RPMI7951 (cell line): ENCODE data around the gene CCZ1B. TPM values are rescaled to one million over a fixed set of nuclear protein-coding genes. Genes with fewer than 3 reads are reported as not detected.
"Not testable (repeated sequence)": the region's sequence is repeated elsewhere in the genome, so short reads cannot be mapped to it uniquely, and the experiment has no call there.

Source experiments
- DNase-seq: peaks from one replicate; pipeline ENCODE4 v3.0.0-alpha.2; 2012; ENCODE audit warnings: low read depth
- total RNA-seq: library from RNA; depleted of rRNA; stranded (reverse); fragments of >200 nt; shearing (Covaris generic); gene quantifications from 2 replicates; pipeline ENCODE4 v1.2.3, GENCODE V29; 2014; rRNA removed

The CCZ1B gene
- 34.9 and 45.2 TPM in 2 replicates for total RNA-seq

DNA sequence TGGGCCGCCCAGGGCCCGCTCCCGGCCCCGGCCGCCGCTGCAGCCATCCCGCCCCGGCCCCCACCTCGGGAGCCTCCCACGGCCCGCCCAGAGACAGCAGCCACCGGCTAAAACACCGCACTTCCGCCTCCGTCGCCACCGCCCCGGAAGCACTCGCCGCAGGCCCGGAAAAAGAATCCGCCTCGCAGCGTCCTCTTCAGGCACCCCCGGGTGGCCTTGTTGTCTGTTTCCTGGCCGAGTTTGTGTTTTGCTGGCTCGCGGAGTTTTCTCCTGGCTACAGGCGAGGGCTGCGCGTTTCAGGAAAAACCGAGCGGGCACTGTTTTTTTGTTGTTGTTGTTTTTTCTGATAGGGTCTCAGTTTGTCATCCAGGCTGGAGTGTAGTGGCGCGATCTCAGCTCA lies at the start of gene CCZ1B:
Gene CCZ1B, minus strand, starts transcription at position 125 of the 400 bp plus-strand sequence. Its CDS starts 78 bp downstream, at position 47.
- peak; percentile 75 for DNase-seq

DNA sequence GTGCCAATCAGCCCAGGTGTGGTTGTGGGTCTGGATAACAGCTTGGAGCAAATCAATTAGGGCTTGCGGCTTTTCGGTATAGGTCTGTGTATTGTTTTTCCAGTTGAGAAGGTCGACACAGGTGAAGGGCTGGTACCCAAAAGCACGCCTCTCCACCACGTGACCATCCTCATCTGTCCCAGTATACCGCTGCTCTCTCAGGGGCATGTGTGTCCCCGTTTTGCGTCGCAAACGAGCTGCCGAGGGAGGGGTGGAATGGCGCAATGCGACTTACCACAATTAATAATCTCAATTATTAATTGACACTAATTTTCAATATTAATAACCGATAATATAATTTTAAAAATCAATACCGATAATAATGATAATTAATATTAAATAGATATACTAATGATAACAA lies 48.9 kb upstream of the CCZ1B start:
- DNase-seq = not testable (repeated sequence)

DNA sequence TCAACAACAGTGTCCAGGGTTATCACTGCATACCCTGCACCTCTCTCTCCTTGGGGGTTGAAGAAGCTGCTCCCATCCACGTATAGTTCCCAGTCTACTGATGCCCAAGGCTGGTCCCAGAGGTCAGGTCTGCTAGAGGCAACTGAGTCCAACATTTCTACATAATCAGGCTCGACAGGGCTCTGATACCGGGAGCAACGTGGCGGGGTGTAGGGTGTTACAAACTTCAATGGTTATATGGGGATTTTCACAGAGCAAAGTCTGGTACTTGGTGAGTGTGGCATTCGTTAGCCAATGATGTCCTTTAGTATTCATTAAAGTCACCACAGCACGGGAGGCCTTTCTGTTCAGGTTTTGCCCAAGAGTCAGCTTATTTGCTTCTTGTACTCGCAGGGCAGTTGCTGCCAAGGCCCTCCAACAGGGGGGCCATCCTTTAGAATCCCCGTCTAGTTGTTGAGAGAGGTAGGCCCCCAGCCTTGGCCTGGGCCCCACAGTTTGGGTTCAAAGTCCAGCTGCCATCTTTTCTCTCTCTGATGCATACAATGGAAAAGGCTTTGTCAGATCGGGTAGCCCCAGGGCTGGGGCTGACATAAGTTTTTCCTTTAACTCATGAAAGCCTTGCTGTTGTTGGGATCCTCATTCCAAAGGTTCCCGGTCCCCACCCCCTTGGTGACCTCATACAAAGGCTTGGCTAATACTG lies 46.3 kb upstream of the CCZ1B start:
- not testable (repeated sequence) for DNase-seq

DNA sequence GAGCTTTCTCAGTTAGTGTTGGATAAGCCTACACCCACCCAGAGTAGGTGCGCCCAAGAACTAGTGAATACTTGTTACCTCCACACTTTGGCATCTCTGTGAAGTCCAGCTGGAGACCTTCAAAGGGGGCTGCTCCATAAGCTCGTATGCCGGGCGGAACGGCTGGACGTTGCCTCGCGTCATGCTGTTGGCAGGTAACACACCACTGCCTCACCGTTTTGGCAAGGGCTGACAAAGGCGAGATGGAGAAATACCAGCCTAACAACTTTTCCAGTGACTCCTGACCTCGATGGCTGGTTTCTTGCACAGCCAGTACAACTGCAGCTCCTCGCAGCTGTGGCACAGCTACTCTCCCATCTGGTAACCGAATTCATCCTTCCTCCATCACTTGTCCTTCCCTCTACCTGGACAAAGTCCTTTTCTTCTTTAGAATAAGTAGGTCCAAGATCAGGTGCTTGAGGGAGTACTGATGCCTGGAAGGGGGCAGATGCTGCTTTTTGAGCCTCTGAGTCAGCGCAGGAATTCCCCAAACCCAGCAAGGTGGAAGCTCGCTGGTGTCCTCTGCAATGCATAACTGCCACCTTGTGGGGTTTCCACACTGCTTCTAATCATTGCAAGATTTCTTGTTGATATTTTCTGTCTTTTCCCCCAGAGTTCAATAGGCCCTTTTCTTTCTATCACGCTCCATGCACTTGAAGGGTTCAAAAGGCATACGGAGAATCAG lies 45.5 kb upstream of the CCZ1B start:
- not testable (repeated sequence) for DNase-seq

DNA sequence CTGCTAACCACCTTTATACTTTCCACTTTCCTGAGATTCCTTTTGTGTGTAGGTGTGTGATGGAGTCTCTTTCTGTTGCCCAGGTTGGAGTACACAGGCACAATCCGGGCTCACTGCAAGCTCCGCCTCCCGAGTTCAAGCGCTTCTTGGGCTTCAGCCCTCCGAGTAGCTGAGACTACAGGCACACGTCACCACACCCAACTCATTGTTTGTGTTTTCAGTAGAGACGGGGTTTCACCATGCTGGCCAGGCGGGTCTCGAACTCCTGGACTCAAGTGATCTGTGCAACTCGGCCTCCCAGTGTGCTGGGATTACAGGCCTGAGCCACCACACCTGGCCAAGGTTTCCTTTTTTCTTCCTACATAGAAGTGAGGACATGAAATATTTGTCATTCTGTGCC lies 38.7 kb upstream of the CCZ1B start:
- DNase-seq = not testable (repeated sequence)

DNA sequence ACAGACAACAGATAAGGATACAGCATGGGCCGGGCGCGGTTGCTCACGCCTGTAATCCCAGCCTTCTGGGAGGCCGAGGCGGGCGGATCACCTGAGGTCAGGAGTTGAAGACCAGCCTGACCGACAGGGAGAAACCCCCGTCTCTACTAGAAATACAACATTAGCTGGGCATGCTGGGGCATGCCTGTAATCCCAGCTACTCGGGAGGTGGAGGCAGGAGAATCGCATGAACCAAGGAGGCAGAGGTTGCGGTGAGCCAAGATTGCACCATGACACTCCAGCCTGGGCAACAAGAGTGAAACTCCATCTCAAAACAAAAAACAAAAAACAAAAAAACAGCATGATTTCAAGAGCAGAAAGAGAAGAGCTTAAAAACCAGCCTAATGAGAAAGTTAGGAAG lies 38.1 kb upstream of the CCZ1B start:
- DNase-seq = not testable (repeated sequence)

DNA sequence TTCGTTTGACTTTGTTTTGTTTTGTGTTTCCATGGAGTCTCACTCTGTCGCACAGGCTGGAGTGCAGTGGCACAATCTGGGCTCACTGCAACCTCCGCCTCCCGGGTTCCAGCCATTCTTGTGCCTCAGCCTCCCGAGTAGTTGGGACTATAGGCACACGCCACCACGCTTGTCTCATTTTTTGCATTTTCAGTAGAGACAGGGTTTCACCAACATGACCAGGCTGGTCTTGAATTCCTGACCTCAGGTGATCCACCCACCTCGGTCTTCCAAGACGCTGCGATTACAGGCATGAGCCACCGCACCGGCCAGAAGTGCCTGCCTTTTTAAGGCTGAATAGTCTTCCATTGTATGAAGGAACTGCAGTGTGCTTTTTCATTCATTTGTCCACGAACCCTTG lies 36.8 kb upstream of the CCZ1B start:
- not testable (repeated sequence) for DNase-seq

DNA sequence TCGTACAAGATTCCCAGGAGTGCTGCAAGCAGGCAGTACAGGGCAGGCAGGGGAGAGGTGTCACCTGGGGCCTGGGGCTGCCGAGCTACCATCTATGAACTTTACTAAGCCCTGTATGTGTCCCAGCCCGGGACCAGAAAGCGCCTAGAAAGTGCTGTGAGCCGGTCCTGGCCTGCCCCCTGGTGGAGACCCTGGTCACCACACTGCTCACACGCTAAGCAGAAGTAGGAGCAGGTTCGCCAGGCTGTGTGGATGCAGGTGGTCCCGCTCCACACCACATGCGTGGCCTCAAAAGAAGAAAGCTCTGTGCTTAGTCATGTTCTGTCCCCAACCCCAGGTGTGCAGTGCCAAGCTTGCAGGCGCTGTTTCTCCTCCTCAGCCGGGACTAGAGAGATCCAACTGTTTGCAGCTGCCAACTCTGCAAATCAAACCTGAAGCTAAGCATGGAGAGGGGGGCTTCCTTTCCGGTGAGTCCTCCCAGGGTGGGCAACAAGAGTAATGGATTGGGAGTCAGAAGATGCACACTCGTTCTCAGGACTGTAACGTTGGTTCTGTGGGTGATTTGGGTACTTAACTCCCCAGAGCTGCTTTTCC lies 31.7 kb upstream of the CCZ1B start:
- DNase-seq = peak; percentile 38

DNA sequence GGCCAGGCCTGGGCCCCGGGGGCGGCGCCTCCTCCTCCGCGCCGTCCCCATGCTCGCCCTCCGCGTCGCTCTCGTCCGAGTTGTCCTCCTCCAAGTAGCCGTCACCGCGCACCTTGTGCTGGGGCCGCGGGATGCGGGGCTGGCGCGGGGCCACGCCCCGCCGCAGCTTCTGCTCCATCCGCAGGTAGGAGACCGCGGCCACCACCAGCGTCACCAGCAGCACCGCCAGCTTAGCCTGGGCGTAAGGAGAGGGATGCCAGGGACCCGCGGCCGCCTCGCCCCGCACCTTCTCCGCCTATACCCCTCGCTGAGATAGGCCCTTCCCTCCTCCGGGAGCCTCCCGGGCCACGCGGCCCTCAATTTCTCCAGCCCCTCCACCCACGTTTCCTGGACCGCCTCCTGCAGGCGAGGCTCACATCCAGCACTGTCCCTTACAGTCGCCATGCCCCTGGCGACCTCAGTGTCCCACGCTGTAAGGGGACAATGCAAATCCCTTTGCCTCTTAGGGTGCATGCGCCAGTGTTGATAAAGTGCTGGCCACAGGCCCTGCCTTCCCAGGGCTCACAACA lies 29.6 kb upstream of the CCZ1B start:
- DNase-seq = not testable (repeated sequence)

DNA sequence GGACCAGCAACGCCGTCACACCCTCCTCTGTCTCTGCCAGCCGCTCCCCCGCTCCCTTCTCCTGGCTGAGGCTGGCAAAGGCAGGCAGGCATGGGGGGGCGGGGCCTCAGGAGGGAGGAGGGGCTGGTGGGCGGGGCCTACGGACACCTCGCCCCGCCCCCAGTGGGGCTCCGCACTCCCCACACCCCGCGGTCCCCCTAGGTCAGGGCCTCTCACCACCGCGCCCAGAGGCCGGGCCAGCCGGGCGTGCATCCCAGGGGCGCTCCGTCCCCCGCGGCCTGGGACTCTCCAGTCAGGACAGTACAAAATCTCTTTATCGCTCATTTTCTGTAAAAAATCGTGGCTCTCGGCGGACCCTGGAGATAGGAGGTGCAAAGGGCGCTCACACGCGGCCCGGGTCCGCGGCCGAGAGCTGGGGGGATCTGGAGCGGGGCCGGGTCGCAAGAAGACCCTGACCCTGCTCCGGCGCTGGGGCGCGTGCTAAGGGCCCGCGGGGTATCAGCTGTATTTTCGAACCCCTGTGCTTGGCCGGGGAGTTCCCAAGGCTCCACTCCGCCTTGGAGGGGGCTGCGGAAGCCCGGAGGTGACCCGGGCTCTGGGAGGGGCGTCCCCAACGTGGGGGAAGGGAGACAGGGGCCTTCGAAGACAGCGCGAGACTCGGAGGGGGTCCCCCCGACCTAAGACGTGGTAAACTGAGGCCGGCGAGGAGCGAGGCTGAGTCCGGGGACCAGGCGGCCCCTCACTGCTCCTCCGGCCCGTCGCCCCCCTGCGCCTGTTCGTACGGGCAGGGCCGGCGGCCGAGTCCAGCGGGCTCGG lies 28.9 kb upstream of the CCZ1B start:
- DNase-seq = not testable (repeated sequence)

DNA sequence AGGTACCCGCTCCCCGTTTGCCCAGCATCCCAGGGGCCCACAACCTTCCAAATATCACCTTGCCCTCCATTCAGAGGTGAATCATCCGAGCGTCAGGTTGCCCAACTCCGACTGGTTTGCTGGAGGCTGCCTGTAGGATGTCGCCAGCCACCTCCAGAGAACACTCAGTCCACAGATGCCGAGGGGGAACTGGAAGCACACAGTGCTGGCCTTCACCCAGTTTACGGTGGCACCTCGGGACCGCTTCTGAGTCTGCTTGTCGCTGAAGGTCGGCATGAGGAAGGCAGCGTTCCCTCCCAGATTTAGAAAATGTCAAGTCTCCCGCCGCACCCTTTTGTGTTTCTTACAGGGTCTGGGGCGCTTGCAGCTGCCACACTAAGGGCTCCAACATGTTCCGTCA lies 27.6 kb upstream of the CCZ1B start:
- DNase-seq = not testable (repeated sequence)

DNA sequence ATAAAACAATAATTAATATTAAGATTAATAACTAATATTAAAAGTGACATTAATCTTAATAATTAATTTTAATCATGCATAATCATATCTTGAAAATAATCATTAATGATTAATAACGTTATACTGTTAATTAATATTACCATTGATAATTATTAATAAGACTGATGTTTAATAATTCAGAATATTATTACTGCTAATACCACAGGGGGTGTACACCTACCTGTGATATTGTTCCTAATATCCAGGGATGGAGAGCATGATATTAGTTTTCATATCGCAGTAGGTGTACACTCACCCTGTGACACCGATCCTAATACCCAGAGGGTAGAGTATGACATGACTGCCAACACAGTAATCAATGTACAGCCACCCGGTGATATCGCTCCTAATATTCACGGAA lies 23.1 kb upstream of the CCZ1B start:
- not testable (repeated sequence) for DNase-seq

DNA sequence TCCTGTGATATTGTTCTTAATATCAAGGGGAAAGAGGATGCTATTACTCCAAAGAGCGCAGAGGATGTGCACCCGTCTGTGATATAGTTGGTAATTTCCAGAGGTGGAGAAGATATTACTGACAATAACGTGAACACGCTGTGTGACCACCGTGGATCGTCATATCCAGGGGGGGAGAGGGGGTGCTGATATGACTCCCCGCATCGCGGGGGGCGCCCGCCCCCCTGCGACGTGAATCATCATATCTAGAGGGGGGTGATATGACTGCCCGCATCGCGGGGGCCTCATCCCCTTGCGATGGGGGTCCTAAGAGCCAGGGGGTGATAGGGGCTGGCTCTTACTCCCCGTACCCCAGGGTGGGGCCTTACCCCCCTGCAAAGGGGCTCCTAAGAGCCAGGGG lies 21.7 kb upstream of the CCZ1B start:
- DNase-seq = not testable (repeated sequence)

DNA sequence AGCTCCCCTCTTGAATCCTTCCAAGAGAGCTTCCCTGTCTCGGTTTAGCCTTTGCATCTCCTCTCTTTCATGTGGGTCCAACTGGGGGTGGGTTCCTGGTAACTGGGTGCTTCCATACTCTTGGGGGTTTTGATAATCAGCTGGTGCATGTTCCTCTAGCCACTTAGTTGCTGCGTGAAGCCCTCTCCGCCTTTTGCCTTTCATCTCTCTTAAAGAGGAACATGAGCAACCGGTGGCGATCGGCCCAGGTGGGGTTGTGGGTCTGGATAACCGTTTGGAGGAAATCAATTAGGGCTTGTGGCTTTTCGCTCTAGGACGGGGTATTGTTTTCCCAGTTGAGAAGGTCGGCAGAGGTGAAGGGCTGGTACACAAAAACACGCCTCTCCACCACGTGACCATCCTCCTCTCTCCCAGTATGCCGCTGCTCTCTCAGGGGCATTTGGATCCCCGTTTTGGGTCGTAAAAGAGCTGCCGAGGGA lies 19.9 kb upstream of the CCZ1B start:
- not testable (repeated sequence) for DNase-seq

DNA sequence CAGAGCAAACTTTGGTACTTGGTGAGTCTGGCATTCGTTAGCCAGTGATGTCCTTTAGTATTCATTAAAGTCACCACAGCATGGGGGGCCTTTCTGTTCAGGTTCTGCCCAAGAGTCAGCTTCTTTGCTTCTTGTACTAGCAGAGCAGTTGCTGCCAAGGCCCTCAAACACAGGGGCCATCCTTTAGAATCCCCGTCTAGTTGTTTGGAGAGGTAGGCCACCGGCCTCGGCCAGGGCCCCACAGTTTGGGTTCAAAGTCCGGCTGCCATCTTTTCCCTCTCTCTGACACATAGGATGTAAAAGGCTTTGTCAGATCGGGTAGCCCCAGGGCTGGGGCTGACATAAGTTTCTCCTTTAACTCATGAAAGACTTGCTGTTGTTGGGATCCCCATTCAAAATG lies 17.6 kb upstream of the CCZ1B start:
- not testable (repeated sequence) for DNase-seq

DNA sequence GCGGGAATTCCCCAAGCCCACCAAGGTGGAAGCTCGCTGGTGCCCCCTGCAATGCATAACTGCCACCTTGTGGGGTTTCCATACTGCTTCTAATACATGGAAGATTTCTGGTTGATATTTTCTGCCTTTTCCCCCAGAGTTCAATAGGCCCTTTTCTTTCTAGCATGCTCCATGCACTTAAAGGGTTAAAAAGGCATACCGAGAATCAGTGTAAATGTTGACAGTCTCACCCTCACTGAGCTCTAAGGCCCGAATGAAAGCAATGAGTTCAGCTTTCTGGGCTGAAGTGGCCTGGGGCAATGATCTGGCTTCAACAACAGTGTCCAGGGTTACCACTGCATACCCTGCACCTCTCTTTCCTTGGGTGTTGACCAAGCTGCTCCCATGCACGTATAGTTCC lies 17.0 kb upstream of the CCZ1B start:
- DNase-seq = not testable (repeated sequence)

DNA sequence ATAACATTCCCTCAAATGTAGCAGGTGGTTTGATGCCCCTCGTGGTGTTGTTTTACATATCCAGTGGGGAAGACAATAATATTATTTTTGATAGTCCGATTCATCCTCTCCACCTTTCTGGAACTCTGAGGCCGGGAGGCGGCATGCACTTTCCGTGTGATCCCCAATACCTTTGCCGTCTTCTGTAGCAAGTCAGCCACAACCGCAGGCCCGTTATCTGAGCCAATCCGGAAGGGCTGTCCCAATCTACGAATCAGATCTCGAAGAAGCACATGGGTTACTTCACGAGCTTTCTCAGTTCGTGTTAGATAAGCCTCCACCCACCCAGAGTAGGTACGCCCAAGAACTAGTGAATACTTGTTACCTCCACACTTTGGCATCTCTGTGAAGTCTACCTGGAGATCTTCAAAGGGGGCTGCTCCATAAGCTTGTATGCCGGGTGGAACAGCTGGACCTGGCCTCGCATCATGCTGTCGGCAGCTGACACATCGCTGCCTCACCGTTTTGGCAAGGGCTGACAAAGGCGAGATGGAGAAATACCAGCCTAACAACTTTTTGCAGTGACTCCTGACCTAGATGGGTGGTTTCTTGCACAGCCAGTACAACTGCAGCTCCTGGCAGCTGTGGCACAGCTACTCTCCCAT lies 16.3 kb upstream of the CCZ1B start:
- not testable (repeated sequence) for DNase-seq

DNA sequence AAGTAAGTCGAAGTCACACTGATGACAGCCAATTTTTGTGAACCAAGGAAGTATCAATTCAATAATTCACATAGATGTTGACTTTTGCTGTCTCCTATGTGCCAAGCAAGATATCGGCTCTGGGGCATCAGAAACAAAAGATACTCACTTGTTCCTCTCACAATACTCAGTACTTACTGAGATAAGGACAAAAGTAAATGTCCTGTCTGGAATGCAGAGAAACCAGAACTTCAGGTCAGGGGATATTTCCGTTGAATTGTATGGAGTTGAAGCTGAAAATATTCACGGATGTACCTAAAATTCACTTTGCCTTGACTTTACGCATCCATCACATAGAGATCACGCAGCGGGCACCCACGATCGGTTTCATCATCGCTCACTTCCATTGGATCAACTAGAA lies 11.0 kb upstream of the CCZ1B start:
- DNase-seq = not testable (repeated sequence)

DNA sequence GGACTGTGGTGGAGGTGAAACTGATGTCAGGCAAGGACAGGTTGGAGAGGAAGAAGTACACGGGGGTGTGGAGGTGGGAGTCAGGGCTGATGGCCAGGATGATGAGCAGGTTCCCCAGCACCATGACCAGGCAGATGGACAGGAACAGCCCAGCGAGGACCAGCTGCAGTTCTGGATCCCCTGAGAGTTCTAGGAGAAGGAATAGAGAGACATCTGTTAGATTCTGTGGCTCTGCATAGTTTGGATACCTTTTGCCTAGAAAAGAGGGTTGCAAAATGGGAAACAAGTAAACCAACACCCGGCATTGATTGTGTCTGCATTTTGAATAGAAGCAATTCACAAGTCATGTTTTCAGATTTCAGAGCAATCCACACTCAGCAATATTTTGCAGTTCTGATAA lies 9.4 kb upstream of the CCZ1B start:
- DNase-seq = not testable (repeated sequence)

DNA sequence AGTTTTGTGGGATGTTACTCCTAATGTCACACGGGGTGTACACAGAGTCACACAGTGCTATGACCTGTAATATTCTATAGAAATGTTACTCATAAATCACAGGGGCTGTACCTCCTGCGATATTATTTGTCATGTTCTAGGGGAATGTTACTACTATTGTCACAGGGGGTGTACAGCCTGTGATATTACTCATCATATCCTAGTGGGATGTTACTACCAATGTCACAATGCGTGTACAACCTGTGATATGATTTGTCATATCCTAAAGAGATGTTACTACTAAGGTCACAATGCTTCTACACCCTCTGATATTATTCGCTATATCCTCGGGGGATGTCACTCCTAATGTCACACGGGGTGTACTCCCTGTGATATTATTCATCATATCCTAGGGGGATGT lies 7.6 kb upstream of the CCZ1B start:
- no peak for DNase-seq
